ENCODE results near the gene ALB. TPM values are rescaled to one million over a fixed set of nuclear protein-coding genes. Genes with fewer than 3 reads are reported as not detected.

Gene ALB
- total and polyA plus RNA-seq, 8 donors, result 179 to 1,006 (median 781) TPM

DNA sequence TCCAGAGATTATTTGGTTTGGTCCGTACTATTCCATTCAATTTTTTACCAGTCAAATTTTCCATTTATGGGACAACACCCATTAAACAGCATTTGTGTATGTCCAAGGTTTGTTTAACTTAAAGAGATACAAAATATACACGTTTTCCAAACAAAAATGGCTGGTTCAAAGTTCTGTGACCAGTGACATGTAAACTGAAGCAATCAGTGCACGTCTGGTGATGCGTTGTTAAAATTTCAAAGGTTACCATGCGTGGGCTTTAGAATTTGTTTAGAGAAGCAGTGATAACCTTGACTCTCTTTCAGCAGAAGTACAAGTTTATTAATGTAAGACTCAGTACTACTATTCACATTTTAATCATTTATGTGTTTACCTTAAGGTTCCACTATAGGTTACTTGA is 25.2 kb upstream of the ALB start:
- intact Hi-C loops (cut with DNase I), result no loop called here
- DNase-seq, result no peak
- no peak for FAIRE-seq
- 60 to 65% methylated on average over 5 of the region's 5 CpGs for WGBS, 2 donors
- Histone ChIP-seq H3K4me3 (no peak overlapping the region), H3K27me3 (no peaks in the 10 kb centered on the region), H3K27ac (no peak overlapping the region), H3K4me1 (no peaks in the 10 kb centered on the region), H3K9me3 (no peaks in the 10 kb centered on the region), H3K36me3 (no peaks in the 10 kb centered on the region)
- no peak for TF ChIP-seq CTCF (IDR thresholded peaks at IDR 0.05)
- ATAC-seq, result no peak

DNA sequence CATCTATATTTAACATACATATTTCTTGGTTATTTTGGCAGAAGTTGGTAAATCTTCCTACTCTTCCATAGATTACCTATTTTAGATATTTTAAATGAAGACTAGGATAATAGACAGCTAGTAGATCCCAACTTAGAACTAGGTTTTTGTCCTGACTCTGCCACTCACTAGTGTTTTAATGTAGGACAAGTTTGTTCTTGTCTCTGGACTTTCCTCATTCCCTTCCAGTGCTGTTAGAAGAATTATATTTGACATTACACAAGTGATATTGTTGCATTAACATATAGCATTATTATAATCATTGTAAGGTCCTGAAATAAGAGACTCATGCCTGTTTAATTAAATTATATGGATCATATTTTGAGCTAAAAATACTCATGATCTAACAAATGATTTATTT is 24.1 kb upstream of the ALB start:
- no peaks in the 10 kb centered on the region for H3K27me3 ChIP-seq
- FAIRE-seq (no peak), DNase-seq (no peak), ATAC-seq (no peak)
- H3K4me1 ChIP-seq, result no peaks in the 10 kb centered on the region
- no peak for TF ChIP-seq CTCF (IDR thresholded peaks at IDR 0.05)
- no peak overlapping the region for H3K27ac ChIP-seq
- no peaks in the 10 kb centered on the region for H3K9me3 ChIP-seq
- H3K36me3 ChIP-seq, result no peaks in the 10 kb centered on the region
- intact Hi-C loops (cut with DNase I), result no loop called here
- H3K4me3 ChIP-seq, result no peak overlapping the region

DNA sequence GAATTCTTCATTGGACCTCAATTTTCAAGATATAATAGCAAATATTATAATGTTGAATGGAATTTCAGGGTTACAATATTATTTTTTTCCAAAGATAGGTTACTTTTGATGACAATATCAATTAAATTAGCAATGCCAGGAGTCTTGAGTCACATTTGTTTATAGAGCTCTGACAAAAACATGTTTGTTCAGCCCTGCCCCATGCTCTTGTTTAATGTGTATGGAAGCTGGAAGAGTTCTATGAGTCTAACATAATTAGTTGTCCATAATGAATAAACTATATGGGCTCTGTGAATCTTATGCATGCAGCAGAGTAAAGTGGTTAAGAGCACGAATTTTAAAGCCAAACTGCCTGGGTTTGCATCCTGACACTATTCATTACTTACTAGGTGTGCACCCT is 22.9 kb upstream of the ALB start:
- intact Hi-C loops (cut with DNase I), result no loop called here
- FAIRE-seq (no peak), DNase-seq (no peak), ATAC-seq (no peak)
- no peak overlapping the region for H3K27ac ChIP-seq
- H3K4me1 ChIP-seq, result no peaks in the 10 kb centered on the region
- H3K36me3 ChIP-seq, result no peaks in the 10 kb centered on the region
- WGBS, 2 donors, result 79 to 81% methylated on average over 1 of the region's 1 CpG
- no peak overlapping the region for H3K4me3 ChIP-seq
- TF ChIP-seq CTCF (IDR thresholded peaks at IDR 0.05), result no peak
- no peaks in the 10 kb centered on the region for H3K27me3 ChIP-seq
- no peaks in the 10 kb centered on the region for H3K9me3 ChIP-seq

- FAIRE-seq (no peak), ATAC-seq (peak in 3 of 4 donors; percentile 25 to 69 (median 52)), DNase-seq (peak in 1 of 6 donors; percentile 17)
- TF ChIP-seq CTCF (IDR thresholded peaks at IDR 0.05), result no peak
- H3K4me3 ChIP-seq, result no peak overlapping the region
- no peaks in the 10 kb centered on the region for H3K4me1 ChIP-seq
- H3K9me3 ChIP-seq, result no peaks in the 10 kb centered on the region
- H3K36me3 ChIP-seq, result no peaks in the 10 kb centered on the region
- H3K27me3 ChIP-seq, result no peaks in the 10 kb centered on the region
- 51 to 53% methylated on average over 3 of the region's 3 CpGs for WGBS, 2 donors
- H3K27ac ChIP-seq, result no peak overlapping the region
- intact Hi-C loops (cut with DNase I), result no loop called here
These were observed 20.6 kb upstream of the ALB start for GRCh38 chr4:73383452-73383851.

- peaks cover 1 to 7% (median 5%) of the 10 kb centered on the region in 3 donors for H3K4me1 ChIP-seq
- H3K27me3 ChIP-seq, result no peaks in the 10 kb centered on the region
- TF ChIP-seq CTCF (IDR thresholded peaks at IDR 0.05), result no peak
- DNase-seq (no peak), FAIRE-seq (no peak), ATAC-seq (no peak)
- no peak overlapping the region for H3K4me3 ChIP-seq
- H3K27ac ChIP-seq, result no peak overlapping the region
- intact Hi-C loops (cut with DNase I), result no loop called here
- H3K36me3 ChIP-seq, result no peaks in the 10 kb centered on the region
- no peaks in the 10 kb centered on the region for H3K9me3 ChIP-seq
These were observed 16.5 kb upstream of the ALB start for GRCh38 chr4:73387552-73387951.
